OCI-LY7 (cell line): ENCODE measurements around the gene GOLGA7B. TPM values are rescaled to one million over a fixed set of nuclear protein-coding genes. Genes with fewer than 3 reads are reported as not detected.

Experiments used
- BruUV-seq: library from RNA; stranded (reverse); fragments of 400-500 nt; replicated peaks from 2 replicates; lab custom pipeline; 2021; lab: Mats Ljungman, UMichigan
- CTCF ChIA-PET: fragments of 300-600 bp; sonication (Branson Sonifier 250); formaldehyde crosslinking; loops from one replicate; lab custom pipeline; 2022; ENCODE audit warnings: antibody characterized with exemption; ENCODE audit not compliant: unreplicated experiment; lab: Charles Lee
- POLR2A ChIA-PET: fragments of 300-600 bp; sonication (Branson Sonifier 250); formaldehyde crosslinking; loops from one replicate; lab custom pipeline; 2022; ENCODE audit warnings: antibody characterized with exemption; lab: Charles Lee
- DNase-seq: peaks from one replicate; pipeline ENCODE4 v3.0.0-alpha.2; 2015; ENCODE audit warnings: low spot score
- H2AFZ ChIP-seq: fragments of 200-600 bp; sonication (generic), shearing (Covaris generic); 2 replicates; pipeline ENCODE4 v1.6.1; 2014; ENCODE audit warnings: mild to moderate bottlenecking, antibody characterized with exemption, low read length, moderate library complexity
- H3K27ac ChIP-seq: fragments of 200-600 bp; sonication (generic); 2 replicates; pipeline ENCODE4 v1.5.1; 2014; ENCODE audit warnings: mixed run types, low read depth, mild to moderate bottlenecking, moderate library complexity, low read length, inconsistent platforms; ENCODE audit not compliant: poor library complexity, severe bottlenecking
- H3K36me3 ChIP-seq: fragments of 200-600 bp; sonication (generic); 2 replicates; pipeline ENCODE4 v1.6.1; 2014; ENCODE audit warnings: mild to moderate bottlenecking, antibody characterized with exemption, low read length, moderate library complexity, mixed read lengths; ENCODE audit not compliant: insufficient read depth
- H3K4me1 ChIP-seq: fragments of 200-600 bp; sonication (generic); 2 replicates; pipeline ENCODE4 v1.5.1; 2014; ENCODE audit warnings: mild to moderate bottlenecking, low read length; ENCODE audit not compliant: insufficient read depth, poor library complexity, severe bottlenecking
- H3K4me2 ChIP-seq: fragments of 200-600 bp; sonication (generic); 2 replicates; pipeline ENCODE4 v1.6.1; 2014; ENCODE audit warnings: mild to moderate bottlenecking, low read length
- H3K4me3 ChIP-seq: fragments of 200-600 bp; sonication (generic); 2 replicates; pipeline ENCODE4 v1.5.1; 2014; ENCODE audit warnings: mild to moderate bottlenecking, low read depth, low read length; ENCODE audit not compliant: poor library complexity, severe bottlenecking
- H3K79me2 ChIP-seq: fragments of 200-600 bp; sonication (generic); 2 replicates; pipeline ENCODE4 v1.6.1; 2016; ENCODE audit warnings: low read depth, mild to moderate bottlenecking, low read length, moderate library complexity, mixed read lengths; ENCODE audit not compliant: insufficient read depth
- H3K9me2 ChIP-seq: fragments of 200-600 bp; sonication (generic); 2 replicates; pipeline ENCODE4 v1.6.1; 2016; ENCODE audit warnings: mild to moderate bottlenecking, low read length, mixed read lengths; ENCODE audit not compliant: insufficient read depth
- H3K9me3 ChIP-seq: fragments of 200-600 bp; sonication (generic); 2 replicates; pipeline ENCODE4 v1.6.1; 2014; ENCODE audit warnings: mild to moderate bottlenecking, mixed run types, low read length, mixed read lengths
- H4K20me1 ChIP-seq: fragments of 200-600 bp; sonication (generic); 2 replicates; pipeline ENCODE4 v1.6.1; 2014; ENCODE audit warnings: mild to moderate bottlenecking, antibody characterized with exemption, low read length, moderate library complexity, mixed read lengths; ENCODE audit not compliant: insufficient read depth
- EZH2phosphoT487 ChIP-seq: fragments of 200-600 bp; sonication (generic); IDR thresholded peaks from 2 replicates; pipeline ENCODE4 v1.6.1; 2018; ENCODE audit warnings: low read depth, borderline replicate concordance, mild to moderate bottlenecking, mixed run types, antibody characterized with exemption, low read length, moderate library complexity, mixed read lengths
- intact Hi-C: fragments of 100-400 bp; cut with micrococcal nuclease; formaldehyde crosslinking; loops from one replicate; pipeline ENCODE4 v1.10.0; 2022; ENCODE audit not compliant: unreplicated experiment
- total RNA-seq, 2 experiments: library from RNA; depleted of rRNA in 1 of 2; stranded (reverse); fragments of >200 nt in 1 of 2; shearing (Covaris generic) in 1 of 2; gene quantifications; 2 replicates each; pipeline ENCODE4 v1.2.3, GENCODE V29; 2014 to 2022
- TF ChIP-seq, protein P1 (sequence below): fragments of 200-600 bp; sonication (generic); conservative IDR thresholded peaks from 2 replicates; pipeline ENCODE4 v1.5.1; 2014; ENCODE audit warnings: mild to moderate bottlenecking, antibody characterized with exemption, low read length, moderate library complexity, mixed read lengths

The GOLGA7B gene
- total RNA-seq, 2 experiments from 2014 or later: 0.08 to 0.09 TPM

DNA sequence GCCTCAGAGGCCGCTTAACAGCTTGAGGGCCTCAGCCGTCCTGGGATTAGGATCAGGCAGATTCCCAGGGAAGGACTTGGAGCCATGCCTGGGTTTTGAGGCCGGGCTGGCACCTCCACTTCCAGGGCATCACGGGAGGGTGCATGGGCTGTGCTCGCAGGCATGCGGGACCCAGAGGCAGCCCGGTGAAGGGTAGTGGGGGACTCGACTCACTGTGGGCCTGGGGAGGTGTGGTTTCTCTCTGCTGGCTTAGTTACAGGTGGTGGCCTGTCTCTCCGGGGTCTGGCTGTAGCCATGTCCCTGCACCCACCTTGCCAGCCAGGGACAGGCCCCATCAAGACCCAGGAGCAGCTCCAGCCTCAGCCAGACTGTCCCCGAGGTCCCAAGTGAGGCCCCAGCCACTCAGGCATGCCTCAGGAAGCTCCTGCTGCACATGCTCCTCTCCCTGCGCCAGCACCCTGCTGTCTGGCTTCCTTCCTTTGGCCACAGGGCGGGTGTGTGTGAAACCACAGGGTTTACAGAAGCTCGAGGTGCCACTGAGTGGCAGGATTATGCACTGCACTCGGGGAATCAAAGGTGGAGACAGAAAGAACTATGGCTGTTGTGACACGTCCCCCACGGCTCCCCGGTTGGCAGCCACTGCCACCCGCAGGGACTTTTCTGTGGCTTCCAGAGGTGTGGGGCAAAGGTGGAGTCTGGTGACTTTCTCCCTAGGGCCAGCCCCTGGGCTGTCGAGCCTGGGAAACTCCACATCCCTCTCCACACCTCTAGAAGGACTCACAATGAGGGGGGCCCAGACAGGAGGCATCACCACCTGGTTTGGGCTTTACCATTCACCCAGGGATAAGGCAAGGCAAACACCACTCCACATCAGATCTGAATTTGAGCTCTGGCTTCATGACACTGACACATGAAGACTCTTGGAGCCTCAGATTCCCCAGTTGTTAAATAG is 19.7 kb downstream of the GOLGA7B start:
- H3K36me3 ChIP-seq: no peaks in the 10 kb centered on the region
- no peak overlapping the region for H3K4me3 ChIP-seq
- H2AFZ ChIP-seq: peak overlapping the region; percentile 51
- ChIA-PET POLR2A (interaction anchor here (0.7 to 1.5 kb wide), 2 partner anchors 161 to 182 kb away, joined by 3 read pairs; no protein-coding TSS in a partner anchor), CTCF (interaction anchor here (1.0 kb wide), 1 partner anchor 10 kb away, joined by 3 read pairs; no protein-coding TSS in a partner anchor)
- no peak for TF ChIP-seq EZH2phosphoT487
- TF ChIP-seq, protein P1, sequence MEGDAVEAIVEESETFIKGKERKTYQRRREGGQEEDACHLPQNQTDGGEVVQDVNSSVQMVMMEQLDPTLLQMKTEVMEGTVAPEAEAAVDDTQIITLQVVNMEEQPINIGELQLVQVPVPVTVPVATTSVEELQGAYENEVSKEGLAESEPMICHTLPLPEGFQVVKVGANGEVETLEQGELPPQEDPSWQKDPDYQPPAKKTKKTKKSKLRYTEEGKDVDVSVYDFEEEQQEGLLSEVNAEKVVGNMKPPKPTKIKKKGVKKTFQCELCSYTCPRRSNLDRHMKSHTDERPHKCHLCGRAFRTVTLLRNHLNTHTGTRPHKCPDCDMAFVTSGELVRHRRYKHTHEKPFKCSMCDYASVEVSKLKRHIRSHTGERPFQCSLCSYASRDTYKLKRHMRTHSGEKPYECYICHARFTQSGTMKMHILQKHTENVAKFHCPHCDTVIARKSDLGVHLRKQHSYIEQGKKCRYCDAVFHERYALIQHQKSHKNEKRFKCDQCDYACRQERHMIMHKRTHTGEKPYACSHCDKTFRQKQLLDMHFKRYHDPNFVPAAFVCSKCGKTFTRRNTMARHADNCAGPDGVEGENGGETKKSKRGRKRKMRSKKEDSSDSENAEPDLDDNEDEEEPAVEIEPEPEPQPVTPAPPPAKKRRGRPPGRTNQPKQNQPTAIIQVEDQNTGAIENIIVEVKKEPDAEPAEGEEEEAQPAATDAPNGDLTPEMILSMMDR: peak; percentile 82
- DNase-seq: peak; percentile 85
- H3K4me2 ChIP-seq: peak overlapping the region; percentile 9; the same call in 1 of the 2 replicates
- intact Hi-C loops: loop anchor here (1.0 to 10.0 kb wide), 4 partner anchors 77 to 185 kb away; partner anchors contain the start of gene AVPI1
- no peaks in the 10 kb centered on the region for H3K9me2 ChIP-seq
- H3K27ac ChIP-seq: no peak overlapping the region
- H4K20me1 ChIP-seq: no peaks in the 10 kb centered on the region
- peaks cover 11% of the 10 kb centered on the region for H3K4me1 ChIP-seq
- no peaks in the 10 kb centered on the region for H3K9me3 ChIP-seq
- BruUV-seq: no TSS peak
- H3K79me2 ChIP-seq: no peaks in the 10 kb centered on the region

DNA sequence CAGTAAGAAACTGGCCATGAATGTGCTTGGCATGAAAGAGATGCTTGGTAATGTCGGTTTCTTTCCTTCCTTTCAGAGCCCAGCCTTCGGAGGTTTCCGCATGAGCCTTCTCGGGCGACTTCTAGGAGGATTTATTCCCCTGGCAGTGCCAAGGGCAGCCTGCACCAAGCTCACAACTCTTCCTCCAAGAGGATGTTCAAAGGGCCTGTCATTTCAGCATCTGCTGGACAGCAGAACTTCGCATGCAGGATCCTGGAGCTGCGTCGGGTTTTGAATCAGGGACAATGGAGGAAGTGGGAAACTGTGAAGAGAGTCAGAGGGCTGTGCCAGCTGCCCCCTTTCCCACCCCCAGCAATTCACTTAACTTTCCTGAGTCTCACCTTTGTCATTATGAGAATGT is 21.3 kb downstream of the GOLGA7B start:
- H4K20me1 ChIP-seq: no peaks in the 10 kb centered on the region
- no TSS peak for BruUV-seq
- no peak overlapping the region for H3K4me3 ChIP-seq
- intact Hi-C loops: no loop called here
- H2AFZ ChIP-seq: no peak overlapping the region
- ChIA-PET POLR2A (interaction anchor here (0.6 to 1.5 kb wide), 2 partner anchors 23 to 163 kb away, joined by 3 to 4 read pairs; no protein-coding TSS in a partner anchor), CTCF (no interaction called here)
- no peak for DNase-seq
- H3K9me3 ChIP-seq: no peaks in the 10 kb centered on the region
- H3K36me3 ChIP-seq: no peaks in the 10 kb centered on the region
- H3K79me2 ChIP-seq: no peaks in the 10 kb centered on the region
- TF ChIP-seq EZH2phosphoT487: no peak
- TF ChIP-seq, protein P1: no peak
- H3K9me2 ChIP-seq: no peaks in the 10 kb centered on the region
- no peak overlapping the region for H3K4me2 ChIP-seq
- no peak overlapping the region for H3K27ac ChIP-seq
- H3K4me1 ChIP-seq: peaks cover 11% of the 10 kb centered on the region
